ENCODE data around the gene MAP1S.

Gene MAP1S

DNA sequence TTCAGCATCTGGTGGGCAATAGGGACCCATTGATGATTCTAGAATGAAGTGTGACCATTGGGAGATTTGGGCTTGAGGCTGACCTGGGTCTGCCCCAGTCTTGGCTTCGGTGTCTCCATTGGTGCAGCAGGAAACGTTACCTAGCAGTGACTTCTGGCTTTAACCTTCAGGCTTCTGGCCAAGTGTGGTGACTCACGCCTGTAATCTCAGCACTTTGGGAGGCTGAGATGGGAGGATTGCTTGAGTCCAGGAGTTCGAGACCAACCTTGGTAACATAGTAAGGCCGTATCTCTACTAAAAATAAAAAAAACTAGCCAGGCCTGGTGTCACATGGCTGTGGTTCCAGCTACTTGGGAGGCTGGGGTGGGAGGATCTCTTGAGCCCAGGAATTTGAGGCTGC is 39.2 kb downstream of the MAP1S start:
- TF ChIP-seq, protein P1, sequence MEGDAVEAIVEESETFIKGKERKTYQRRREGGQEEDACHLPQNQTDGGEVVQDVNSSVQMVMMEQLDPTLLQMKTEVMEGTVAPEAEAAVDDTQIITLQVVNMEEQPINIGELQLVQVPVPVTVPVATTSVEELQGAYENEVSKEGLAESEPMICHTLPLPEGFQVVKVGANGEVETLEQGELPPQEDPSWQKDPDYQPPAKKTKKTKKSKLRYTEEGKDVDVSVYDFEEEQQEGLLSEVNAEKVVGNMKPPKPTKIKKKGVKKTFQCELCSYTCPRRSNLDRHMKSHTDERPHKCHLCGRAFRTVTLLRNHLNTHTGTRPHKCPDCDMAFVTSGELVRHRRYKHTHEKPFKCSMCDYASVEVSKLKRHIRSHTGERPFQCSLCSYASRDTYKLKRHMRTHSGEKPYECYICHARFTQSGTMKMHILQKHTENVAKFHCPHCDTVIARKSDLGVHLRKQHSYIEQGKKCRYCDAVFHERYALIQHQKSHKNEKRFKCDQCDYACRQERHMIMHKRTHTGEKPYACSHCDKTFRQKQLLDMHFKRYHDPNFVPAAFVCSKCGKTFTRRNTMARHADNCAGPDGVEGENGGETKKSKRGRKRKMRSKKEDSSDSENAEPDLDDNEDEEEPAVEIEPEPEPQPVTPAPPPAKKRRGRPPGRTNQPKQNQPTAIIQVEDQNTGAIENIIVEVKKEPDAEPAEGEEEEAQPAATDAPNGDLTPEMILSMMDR (conservative IDR thresholded peaks at IDR 0.05; ENCODE audit: control insufficient read depth, insufficient read depth, low read depth, low read length), result no peak
- no peak for DNase-seq (ENCODE audit: low read depth)
- H3K4me3 ChIP-seq (ENCODE audit: control insufficient read depth, low read depth, low read length), result no peak overlapping the region

DNA sequence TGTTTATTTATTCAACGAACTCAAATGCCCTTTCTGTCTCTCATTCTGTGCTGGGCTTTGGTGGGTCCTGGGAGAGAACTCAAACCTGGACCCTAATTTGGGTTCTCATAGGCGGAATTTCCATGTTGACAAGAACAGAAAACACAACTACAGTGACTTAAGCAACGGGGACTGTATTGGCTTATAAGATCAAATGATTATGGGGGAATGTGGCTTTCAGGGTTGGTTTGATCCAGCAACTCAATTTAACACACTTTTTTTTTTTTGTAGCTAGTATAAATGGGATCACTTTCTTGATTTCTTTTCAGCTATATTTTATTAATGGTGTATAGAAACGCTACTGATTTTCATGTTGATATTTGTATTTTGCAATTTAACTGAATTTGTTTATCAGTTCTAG is 41.9 kb downstream of the MAP1S start:
- no peak for DNase-seq (ENCODE audit: low read depth)
- TF ChIP-seq, protein P1 (conservative IDR thresholded peaks at IDR 0.05; ENCODE audit: control insufficient read depth, insufficient read depth, low read depth, low read length), result no peak
- H3K4me3 ChIP-seq (ENCODE audit: control insufficient read depth, low read depth, low read length), result no peak overlapping the region

DNA sequence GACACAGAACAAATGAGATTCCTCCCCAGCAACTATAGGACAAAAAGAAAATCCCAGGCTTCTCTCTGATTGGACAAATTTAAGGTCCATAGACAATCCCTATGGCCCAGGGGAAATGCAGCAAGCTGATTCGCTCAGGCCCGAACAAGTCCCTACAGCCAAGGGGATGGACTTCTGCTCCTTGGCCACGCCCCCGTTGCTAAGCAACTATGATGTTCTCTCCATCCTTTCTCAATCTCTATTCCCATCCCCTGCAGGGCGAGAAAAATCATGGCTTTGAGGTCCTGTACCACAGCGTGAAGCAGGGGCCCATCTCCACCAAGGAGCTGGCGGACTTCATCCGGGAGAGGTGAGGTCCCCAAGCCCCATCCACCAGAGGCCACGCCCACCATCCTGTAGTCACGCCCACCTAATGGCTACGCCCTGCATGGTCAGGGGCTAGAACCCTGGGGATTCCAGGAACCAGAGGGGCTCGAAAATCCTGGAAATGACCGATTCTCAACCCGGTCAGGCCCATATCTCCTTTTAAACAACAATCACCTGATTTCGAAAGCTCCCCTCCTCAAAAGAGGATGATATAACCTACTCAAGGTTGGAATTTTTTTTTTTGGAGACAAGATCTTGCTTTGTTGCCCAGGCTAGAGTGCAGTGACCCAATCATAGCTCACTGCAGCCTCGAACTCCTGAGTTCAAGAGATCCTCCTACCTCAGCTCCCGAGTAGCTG is 43.4 kb downstream of the MAP1S start:
- no peak overlapping the region for H3K4me3 ChIP-seq (ENCODE audit: control insufficient read depth, low read depth, low read length)
- TF ChIP-seq, protein P1 (conservative IDR thresholded peaks at IDR 0.05; ENCODE audit: control insufficient read depth, insufficient read depth, low read depth, low read length), result no peak
- peak; percentile 70 for DNase-seq (ENCODE audit: low read depth)

DNA sequence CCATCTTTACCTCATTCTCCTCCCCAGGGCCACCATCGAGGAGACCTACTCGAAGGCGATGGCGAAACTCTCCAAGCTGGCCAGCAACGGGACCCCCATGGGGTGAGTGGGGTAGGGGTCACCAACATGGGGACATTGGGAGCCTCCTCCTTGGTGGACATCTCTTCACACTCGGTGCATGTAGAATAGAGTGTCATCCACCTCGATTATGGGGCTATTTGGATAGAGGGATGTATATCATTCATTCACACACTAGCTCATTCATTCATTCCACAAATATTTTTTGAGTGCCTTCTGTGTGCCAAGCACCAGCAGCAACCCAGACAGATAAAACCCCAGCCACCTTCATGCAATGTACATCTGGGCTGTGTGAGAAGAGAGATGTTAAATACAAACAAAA is 45.1 kb downstream of the MAP1S start:
- DNase-seq (ENCODE audit: low read depth), result no peak
- TF ChIP-seq, protein P1 (conservative IDR thresholded peaks at IDR 0.05; ENCODE audit: control insufficient read depth, insufficient read depth, low read depth, low read length), result no peak
- no peak overlapping the region for H3K4me3 ChIP-seq (ENCODE audit: control insufficient read depth, low read depth, low read length)

DNA sequence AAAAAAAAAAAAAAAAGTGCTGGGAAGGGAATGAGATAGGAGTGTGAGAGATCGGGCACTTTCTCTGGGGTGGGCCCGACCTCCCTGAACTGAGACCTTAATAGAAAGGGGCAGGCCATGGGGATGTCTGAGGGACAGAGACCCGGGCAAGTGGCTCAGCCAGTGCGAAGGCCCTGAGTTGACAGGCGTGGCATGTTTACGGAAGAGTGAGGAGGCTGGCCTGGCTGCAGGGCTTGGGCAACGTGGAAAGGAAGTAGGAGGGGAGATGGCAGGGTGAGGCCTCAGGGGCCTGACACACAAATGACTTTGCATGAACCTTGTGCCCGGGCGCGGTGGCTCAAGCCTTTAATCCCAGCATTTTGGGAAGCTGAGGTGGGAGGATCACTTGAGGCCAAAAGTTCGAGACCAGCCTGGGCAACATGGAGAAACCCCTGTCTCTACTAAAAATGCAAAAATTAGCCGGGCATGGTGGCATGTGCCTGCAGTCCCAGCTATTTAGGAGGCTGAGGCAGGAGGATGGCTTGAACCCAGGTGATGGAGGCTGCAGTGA is 45.9 kb downstream of the MAP1S start:
- TF ChIP-seq, protein P1 (conservative IDR thresholded peaks at IDR 0.05; ENCODE audit: control insufficient read depth, insufficient read depth, low read depth, low read length), result no peak
- no peak overlapping the region for H3K4me3 ChIP-seq (ENCODE audit: control insufficient read depth, low read depth, low read length)
- no peak for DNase-seq (ENCODE audit: low read depth)

DNA sequence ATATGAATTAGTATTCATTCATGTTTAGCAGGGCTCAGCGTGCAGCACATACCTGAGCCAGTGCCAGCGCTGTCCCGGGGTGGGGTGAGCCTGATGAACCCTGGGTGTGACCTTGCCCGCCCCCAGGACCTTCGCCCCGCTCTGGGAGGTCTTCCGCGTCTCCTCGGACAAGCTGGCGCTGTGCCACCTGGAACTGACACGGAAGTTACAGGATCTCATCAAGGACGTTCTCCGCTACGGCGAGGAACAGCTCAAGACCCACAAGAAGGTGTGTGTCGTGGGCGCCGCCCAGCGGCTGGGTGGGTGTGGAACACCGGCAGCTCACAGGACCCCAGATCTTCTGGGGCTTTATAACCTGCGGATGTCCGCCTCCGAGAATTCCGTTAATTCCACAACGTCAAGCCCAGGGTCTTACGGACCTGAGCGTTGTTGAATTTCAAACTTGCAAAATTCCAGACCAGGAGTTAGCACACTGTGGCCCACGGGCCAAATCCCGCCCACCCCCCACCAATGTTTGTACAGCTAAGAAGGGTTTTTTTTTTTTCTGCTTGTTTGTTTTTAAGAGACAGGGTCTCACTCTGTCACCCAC is 47.4 kb downstream of the MAP1S start:
- H3K4me3 ChIP-seq (ENCODE audit: control insufficient read depth, low read depth, low read length), result no peak overlapping the region
- TF ChIP-seq, protein P1 (conservative IDR thresholded peaks at IDR 0.05; ENCODE audit: control insufficient read depth, insufficient read depth, low read depth, low read length), result peak; percentile 91
- peak; percentile 80 for DNase-seq (ENCODE audit: low read depth)
